NOMO-1 treated with dmso at 0.1 percent for 144 hours (cell line): ENCODE data around the gene SNTG2.

Source experiments
- DNase-seq: peaks from one replicate; lab custom pipeline; 2025; ENCODE audit not compliant: unreplicated experiment; lab: John Stamatoyannopoulos, UW

The SNTG2 gene

GRCh38 chr2:1231466-1232063, 280.9 kb downstream of the SNTG2 start:
- DNase-seq, result no peak

- no peak for DNase-seq
Observed at GRCh38 chr2:1233281-1233680, 282.6 kb downstream of the SNTG2 start.

GRCh38 chr2:1234731-1235308, 284.2 kb downstream of the SNTG2 start:
- no peak for DNase-seq

DNA sequence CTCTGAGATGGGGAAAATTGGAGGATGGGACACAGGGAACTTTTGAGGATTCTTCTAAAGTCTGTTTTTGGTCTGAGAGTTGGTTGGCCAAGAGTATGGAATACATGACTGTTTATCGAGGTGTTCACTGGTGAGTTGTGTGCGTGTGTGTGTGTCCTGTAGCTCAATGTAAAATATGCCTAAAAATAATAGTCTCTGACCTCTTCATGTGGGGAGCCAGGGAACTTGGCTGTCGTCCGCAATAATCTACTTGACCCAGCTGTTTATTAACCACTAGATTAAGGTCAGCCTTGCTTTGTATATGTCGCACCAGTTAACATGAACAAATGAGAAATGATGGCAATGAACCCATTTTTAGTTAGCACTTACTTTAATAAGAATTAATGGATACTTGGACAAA, 285.2 kb downstream of the SNTG2 start:
- DNase-seq, result no peak

DNA sequence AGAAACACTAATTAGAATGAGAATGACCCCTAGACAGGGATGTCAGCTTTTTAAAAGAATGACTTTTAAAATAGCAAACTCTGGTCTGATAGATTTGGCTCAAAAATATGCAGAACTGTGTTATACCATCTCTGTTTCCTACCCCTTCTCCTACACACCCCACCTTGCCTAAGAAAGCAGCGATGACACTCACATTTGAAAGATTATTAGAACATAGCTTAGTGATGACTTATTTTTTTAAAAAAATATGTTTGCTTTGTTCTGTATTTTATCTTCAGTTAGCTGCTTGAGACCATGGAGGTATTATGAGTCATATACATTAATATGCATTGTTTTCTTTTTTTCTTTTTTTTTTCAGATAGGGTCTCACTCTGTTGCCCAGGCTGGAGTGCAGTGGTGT, 286.0 kb downstream of the SNTG2 start:
- no peak for DNase-seq

GRCh38 chr2:1237783-1238182, 287.1 kb downstream of the SNTG2 start:
- no peak for DNase-seq

DNA sequence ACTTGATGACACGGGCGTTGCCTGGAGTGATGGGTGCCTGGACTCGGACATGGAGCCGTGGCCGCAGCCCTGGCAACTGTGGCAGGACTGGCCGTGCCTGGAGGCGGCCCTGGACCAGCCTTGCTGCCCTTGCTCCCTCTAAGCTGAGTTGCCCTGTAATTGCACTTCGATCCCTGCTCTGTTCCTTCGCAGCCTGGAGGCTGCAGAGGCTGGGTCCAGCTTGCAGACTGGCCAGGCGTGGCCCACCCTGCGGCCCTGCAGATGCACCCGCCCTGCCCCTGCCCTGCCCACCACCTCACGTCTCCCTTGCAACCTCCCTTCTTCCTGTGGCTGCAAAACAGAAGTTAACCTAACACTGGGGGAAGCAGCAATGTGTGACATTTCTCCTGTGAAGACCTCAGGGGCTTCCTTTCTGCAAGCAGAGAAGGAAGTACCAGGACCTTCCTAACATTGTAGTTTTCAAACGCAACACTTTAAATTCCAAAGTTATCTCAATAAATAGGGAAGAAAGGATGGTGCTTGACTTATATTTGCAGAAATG, 288.0 kb downstream of the SNTG2 start:
- DNase-seq, result no peak

DNA sequence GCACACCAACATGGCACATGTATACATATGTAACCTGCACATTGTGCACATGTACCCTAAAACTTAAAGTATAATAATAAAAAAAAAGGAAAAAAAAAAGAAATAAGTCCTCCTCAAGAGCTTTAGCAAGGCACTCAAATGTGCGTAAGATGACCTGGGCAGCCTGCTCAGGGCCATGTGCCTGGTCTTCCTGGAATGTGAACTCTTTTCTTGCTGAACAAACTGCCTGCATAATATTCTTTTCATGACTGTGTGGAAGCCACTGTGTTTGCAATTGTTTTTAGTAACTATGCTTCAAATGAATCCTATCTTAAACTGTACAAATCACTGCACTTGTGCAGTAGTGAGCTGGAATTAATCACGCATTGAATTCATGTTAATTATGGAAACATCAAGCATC, 294.5 kb downstream of the SNTG2 start:
- DNase-seq, result no peak

DNA sequence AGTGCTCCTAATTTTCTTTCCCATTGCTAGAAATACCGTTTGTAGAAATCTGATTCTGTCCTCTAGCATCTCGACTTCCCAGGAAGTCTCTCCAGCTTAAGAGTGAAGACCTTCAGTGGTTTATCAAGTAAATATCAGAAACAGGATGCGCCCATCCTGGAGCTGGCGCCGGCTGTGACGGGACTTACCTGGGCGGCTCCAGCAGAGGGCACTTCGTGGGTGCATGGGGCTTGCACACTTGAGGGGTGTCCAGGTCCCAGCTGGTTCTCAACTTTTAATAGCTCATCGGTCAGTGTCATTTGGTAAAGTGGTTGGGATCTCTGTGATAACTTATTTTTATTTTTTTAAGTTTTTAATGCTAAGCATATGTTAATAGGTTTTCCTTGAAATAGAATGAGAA, 295.6 kb downstream of the SNTG2 start:
- DNase-seq, result no peak

- no peak for DNase-seq
Observed at GRCh38 chr2:1246991-1247390, 296.3 kb downstream of the SNTG2 start.

- no peak for DNase-seq
Observed at GRCh38 chr2:1248187-1248586, 297.5 kb downstream of the SNTG2 start.

DNA sequence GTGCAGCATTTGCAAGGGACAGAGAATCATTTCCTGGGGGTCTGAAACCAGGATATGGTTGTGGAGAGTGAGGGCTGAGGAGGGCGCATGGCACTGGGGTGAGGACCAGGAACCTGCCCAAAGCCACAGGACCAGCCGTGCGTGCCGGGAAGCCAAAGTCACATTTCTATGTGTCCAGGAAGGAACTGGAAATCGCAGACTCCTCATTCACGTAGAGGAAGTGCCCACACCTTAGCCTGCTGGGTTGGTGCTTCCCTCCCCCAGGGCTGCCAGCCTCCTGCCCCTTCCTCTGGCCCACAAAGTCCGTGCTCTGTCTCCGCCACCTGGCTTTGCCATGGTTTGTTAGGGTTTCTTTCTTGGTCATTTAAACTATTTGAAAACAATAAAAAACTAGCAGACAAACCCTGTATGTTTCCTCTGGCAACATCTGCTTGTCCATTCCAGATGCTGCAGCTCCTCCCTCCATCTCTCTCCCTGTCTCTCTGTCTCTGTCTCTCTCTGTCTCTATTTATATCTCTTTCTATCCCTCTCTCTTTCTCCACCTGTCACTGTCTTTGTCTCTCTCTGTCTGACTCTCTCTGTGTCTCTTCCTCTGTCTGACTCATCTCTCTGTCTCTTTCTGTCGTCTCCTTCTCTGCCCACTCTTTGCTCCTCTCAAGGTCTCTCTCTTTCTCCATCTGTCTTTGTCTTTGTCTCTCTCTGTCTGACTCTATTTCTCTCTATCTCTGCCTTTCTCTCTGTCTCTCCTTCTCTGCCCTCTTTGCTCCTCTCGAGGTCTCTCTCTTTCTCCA, 299.4 kb downstream of the SNTG2 start:
- no peak for DNase-seq

DNA sequence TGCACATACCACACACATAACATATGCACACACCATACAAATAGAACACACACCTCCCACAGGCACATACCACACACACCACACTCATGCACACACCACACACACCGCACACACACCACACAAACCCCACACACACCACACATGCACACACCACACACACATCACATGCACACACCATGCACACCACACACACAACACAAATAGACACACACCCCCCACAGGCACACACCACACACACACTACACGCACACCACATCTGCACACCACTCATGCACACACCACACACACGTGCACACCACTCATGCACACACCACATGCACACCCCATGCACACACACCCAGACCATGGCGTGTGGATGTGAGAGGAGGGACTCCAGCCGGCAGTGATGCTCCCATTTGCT, 300.9 kb downstream of the SNTG2 start:
- DNase-seq, result no peak

DNA sequence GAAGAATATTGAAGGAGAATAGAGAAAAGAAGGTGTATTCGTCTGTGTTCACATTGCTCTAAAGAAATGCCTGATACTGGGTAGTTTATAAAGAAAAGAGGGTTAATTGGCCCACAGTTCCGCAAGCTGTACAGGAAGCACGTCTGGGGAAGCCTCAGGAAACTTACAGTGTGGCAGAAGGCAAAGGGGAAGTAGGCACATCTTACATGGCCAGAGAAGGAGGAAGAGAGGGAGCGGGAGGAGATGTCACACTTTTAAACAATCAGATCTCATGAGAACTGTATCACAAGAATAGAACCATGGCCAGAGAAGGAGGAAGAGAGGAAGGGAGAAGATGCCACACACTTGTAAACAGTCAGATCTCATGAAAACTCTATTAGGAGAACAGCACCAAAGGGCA, 303.0 kb downstream of the SNTG2 start:
- DNase-seq, result no peak

DNA sequence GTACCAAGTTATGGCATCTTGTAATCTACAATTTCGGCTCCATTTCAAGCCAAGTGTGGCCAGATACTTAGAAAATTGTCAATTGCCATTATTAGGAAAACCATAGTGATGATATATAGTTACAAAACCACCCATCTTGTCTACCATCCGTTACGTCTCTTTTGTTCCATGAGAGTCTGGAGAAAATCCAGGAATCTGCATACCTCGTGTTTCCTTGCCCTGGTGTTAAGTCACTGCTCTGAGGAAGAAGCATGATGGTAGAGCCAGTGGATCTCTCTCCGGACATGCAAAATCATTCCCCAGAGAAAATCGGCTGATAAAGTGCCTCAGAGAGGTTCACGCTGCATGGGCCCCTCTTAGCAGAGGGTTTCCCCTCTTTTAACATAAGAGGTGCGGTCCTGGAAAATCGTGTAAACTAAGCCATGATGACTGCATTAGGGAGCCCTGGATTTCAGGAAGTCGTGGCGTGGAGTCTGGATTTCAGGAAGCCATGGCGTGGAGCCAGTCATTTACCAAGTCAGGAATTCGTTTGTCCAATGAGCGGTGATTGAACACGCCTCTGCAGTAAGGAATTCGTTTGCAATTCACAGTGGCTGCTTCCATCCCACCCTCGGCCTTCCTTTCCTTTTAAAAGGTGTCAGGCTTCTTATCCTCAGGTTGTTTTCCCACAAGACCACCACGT, 304.2 kb downstream of the SNTG2 start:
- no peak for DNase-seq

DNA sequence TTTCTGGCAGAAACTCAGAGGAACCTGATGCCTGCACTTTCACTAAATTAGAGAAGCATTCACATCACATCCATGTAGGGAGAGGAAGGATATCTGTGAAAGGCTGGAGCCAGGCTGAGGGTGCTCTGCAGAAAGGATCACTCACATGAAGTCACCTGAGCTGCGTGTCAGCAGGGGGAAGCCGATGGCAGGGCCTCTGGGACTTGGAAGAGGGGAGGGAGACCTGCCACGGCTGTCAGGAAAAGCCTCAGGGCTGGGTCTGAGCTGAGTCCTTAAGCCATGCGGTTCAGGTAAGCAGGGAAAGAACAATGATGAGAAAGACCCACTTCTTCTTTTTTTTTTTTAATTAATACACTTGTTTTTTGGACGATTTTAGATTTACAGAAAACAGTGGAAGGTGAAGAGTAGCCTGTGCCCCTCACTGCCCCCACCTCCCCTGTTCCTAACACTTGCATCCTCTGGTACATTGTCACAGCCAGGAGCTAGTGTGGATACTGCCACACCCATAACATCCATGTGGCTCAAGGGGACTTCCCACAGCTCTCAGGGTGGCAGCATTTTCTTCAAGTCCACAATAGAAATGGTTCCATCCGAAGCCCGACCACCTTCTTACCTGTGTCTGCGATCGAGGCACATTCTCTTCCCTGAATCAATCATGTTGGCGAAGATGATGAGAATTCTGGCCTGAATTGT, 306.1 kb downstream of the SNTG2 start:
- DNase-seq, result no peak

- DNase-seq, result no peak
Observed at GRCh38 chr2:1257334-1257733, 306.7 kb downstream of the SNTG2 start.

DNA sequence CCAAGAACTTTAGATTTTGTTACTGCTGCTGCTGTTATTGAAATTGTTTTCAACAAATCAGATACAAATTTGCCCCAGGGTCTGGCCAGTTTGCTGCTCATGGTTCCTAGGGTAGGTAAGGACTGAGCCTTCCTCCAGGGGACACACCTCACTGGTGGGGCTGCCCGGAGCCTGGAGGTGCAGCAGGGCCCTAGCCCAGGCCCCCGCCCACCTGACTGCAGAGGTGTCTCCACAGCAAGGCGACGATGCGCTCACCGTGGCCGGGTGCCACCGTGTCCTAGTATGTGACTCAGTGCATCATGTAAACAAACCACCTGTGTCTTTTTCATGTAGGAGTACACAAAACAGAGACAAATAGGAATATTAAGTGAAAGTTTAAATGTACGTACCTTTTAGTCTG, 309.1 kb downstream of the SNTG2 start:
- no peak for DNase-seq

GRCh38 chr2:1262609-1263008, 312.0 kb downstream of the SNTG2 start:
- no peak for DNase-seq

DNA sequence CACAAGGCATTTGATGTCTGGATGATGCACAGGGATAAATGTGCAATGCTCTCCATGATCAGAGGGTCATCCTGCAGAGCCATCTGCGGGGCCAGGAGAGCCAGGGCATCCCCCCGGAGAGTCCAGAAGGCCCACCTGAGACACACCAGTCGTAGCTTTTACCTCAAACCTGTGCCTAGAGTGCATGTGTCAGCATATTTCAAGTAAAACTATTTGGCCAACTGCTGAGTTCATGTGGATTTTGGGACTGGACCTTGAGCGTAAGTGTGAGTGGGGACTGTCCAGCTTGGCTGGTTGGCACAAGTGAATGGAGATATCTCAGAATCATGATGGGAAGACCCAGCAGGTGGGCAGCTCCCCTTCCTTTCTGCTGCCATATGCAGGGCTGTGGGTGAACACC, 314.8 kb downstream of the SNTG2 start:
- DNase-seq, result no peak

GRCh38 chr2:1266351-1266750, 315.7 kb downstream of the SNTG2 start:
- no peak for DNase-seq
